NCI-H69 (cell line): ENCODE measurements around the gene SIGLECL1.

ENCODE experiments used
- DNase-seq: peaks from one replicate; lab custom pipeline; 2025; lab: John Stamatoyannopoulos, UW

Gene SIGLECL1

DNA sequence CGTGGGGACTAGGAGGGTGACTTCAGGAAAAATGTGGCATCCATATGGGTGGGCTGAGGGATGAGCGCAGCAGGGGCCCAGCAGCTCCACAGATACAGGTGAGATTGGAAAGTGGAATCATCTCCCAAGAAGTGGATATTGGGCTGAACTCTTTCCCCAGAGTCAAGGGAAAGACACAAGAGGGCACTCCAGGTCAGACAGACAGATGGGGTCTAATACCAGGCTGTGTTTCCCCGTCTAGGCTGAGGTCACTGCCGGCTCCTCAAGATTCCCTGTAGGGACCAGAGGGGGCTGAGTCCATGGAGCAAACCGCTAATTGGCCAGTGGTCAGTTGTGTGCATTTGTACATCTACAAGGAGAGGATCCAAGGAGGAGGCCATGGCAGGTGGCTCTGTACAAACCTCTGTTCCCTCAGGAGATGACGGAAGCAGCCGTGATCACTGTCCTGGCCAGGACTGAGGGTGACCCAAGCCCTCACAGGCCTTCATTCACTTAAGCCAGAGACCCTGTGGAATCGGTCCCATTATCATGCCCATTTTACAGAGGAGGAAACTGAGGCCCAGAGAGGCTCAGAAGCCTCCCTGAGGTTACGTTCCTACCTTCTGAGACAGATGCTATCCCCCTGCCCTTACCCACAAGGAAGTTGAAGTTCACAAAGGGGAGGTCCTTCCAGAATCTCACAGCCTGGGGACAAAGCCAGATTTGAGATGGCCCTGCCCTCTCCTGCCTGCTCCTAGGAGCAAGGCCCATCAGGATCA is 45.6 kb downstream of the SIGLECL1 start:
- no peak for DNase-seq

DNA sequence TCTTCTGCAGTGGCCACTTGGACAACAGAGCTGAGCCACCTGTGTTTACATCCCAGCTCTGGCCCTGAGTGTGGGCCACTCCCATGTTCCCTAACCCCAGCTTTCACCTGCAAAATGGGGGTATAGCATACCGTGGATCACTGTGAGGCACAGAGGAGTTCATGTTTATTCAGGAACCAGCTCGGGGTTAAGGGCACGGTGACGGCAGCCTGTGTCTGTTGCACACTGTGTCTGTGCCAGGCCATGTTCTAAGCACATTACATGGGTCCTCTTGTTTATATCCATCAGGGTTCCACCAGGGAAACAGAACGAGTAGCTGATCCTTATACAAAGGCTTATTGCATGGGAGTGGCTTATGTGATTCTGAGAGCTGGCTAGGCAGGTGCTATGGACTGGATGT is 46.5 kb downstream of the SIGLECL1 start:
- no peak for DNase-seq

DNA sequence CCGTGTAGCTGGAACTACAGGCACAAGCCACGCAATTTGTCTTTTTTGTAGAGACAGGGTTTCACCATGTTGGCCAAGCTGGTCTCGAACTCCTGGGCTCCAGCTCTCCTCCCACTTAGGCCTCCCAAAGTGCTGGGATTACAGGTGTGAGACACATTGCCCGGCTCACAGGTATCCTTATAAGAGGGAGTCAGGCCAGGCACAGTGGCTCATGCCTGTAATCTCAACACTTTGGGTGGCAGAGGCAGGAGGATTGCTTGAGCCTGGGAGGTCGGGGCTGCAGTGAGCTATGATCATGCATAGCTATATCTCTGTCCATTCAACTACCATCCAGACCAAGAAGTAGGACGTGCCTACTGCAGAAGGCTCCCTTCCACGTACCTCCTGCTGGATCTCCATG is 50.4 kb downstream of the SIGLECL1 start:
- DNase-seq, result no peak

DNA sequence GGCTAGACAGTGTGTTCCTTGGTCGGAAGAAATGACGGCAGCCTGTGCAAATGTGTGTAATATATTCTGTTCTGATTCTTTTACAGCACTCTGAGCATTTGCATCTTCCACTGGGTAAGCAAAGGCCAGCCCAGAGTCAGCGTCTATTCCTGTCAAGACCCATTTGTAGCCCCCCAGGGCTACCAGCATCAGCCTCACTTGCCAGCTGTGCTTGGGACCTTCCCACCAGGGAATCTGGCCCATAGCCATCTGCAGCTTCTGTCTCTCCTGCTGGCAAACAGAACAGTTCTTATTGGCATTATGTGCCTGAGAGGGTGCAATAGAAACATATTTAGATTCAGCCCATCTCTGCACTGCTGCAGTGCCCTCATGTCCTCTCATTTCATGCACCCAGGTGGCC is 54.6 kb downstream of the SIGLECL1 start:
- no peak for DNase-seq

DNA sequence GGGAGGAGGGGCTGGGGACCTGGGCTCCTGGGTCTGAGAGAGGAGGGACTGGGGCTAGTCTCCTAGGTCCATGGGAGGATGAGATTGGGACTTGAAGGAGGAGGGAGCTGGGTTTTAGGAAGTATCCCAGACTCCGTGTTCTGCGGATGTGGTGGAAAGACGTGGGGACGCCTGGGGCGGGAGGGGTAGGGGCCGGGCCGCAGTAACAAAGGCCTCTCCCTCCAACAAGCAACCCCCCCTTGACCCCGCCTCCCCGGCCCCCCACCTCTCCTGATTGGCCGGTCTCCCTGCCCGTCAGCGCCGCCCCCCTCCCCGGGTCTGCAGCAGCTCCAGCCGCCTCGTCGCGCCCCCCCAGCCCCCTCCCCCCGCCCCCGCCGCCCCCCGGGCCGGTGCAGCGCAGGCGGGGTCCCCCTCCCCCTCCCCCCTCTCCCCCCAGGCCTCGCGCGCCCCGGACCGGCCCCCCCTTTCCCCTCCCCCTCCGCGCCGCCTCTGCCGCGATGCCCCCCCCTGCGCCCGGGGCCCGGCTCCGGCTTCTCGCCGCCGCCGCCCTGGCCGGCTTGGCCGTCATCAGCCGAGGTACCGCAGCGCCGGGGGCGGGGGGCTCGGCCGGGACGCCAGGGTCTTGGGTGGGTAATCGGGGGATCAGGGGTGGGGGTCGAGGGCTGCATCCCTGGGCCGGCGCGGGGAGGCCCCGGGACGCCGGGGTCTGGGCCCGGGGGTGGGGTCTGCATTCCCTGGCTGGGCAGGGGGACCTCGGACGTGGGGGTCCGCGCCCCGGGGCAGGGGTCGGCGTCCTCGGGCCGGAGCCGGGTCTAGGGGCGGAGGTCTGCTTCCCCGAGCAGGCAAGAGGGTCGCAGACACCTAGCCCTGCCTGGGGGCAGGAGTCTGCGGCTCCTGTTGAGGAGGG is 60.7 kb downstream of the SIGLECL1 start, which contains the start of gene IGLON5:
Gene IGLON5, plus strand, starts transcription at position 294 of the 907 bp plus-strand sequence. Its CDS starts 204 bp downstream, at position 498.
- DNase-seq, result no peak

DNA sequence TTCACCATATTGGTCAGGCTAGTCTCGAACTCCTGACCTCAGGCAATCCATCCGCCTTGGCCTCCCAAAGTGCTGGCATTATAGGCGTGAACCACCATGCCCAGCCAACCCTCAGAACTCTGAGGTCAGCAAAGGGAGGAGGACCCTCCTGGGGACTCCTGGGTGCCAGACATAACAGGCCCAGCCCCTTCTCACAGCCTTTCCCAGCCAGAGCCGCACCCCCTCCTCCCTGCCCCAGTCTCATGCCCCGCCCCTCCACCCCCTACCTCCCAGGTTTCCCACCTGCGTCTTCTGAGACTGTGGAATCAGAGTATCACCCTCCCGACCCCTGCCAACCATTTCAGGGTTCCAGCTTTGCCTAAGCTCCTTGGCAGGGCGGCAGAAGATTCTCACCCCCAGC is 65.8 kb downstream of the SIGLECL1 start:
- no peak for DNase-seq

DNA sequence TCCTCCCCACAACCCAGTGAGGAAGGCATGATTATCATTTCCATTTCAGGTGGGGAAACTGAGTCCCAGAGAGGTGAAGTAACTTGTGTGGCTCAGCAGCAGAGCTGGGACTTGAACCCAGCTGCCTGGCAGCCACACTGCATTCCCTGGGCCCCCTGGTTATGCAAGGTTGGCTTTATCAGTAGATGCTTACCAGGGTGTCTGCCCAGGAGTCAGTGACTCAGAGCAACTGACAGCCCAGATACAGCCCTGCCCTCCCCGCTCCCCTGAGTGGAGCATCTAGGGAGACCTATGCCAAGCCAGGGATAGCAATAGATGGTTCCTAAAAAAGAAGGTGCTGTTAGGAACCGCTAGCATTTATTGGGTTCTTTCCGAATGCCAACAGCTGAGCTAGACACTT is 66.5 kb downstream of the SIGLECL1 start:
- DNase-seq, result no peak

DNA sequence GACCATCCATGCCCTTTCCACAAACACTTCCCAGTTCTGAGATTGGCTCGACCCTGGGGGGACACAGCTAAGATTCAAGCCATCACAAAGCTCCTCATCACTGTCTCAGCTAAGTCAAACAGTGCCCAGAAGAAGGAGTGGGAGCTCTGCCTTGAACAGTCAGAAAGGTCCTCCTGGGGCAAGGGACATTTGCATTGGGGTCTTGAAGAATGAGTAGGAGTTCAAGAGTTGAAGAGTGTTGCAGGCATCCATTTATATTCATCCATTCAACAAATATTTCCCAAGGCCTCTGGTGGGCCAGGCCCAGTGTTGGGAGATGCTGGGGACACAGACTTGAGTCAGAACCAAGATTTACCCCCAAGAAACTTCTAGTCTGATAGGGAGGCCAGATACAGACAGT is 67.1 kb downstream of the SIGLECL1 start:
- no peak for DNase-seq
